Ecto neural progenitor cell (in vitro differentiated cells): ENCODE measurements around the gene PPP1R14C.

Experiments used
- DNase-seq: peaks from one replicate; pipeline ENCODE4 v3.0.0-alpha.2; 2018; ENCODE audit warnings: low spot score

Gene PPP1R14C

DNA sequence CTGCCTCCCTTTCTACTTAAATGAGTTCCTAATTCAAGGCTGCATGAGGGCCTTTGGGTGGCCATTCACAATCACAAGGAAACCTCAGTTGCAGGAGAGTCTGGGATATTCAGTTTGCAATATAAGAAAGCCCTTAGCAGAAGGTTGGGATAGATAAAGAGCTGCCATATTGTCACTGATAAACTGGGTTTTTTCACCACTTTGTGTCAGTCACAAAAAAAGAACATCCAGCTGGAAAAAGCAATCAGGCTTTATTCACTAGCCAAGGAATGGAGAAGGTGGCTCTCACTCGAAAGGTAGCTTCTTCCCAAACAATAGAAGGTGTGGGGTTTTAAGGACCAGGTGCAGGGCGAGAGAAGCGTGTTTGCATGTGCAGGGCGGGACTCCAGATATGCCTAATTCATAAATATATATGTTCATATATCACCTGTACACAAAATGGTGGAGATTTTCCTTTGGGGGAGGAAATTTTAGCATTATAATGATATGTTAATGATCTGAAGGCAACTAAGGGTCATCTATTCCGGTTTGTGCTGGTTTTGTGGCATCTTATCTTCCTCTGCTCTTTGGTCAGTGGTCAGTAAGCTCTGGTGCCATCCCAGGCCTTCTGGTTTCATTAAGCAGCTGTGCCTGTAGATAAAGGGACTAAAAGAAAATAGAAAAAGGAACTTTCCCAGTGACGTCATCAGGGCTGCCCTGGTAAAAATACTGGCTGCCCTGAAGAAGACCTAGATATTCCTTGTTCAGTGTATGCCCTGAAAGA lies 128.8 kb downstream of the PPP1R14C start:
- DNase-seq, result no peak

DNA sequence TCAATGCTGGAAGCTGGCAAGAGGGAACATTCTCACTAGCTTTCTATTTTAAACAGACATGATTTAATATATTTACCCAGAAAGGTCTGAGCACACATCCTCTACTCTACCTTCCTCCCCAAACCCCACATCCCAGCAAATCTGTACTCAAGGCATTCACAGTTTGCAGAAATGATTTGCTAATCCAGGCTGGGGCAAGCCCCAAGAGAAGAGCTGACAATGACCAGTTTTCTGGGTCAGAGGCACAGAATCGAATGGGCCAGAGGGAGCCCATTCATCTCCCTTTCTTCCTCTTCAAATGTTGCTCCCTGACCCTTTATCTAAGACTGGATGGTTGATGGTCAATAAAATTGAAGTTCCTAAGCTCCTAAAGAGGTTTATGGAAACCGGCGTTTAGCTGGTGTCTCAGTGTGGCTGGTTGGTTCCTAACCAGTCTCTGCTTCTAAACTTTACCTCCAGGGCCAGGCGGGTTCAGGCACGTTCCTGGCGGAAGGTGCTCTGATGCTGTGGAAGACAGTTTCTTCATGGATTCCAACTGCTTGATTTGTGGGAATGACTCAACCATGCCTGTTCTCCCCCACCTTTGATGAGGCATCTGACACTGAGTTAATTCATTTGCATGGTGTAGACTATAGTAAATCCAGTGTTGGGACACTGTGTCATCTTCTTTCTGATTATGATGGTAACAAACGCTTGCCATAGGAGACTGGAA lies 129.6 kb downstream of the PPP1R14C start:
- DNase-seq, result no peak

DNA sequence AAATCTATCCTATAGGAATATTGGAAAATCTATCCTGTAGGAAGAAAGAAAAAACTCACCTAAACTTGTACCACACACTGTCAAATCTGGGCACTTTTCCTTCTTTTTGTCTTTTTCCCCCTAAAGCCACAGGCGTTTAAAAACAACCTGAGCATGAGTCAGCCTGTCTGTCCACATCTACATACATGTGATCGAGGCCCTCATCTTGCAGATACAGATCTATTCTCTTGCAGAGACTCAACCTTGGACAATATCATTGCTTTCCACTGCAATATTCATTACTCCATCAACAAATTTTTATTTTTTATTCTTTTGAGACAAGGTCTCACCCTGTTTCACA lies 130.1 kb downstream of the PPP1R14C start:
- no peak for DNase-seq

DNA sequence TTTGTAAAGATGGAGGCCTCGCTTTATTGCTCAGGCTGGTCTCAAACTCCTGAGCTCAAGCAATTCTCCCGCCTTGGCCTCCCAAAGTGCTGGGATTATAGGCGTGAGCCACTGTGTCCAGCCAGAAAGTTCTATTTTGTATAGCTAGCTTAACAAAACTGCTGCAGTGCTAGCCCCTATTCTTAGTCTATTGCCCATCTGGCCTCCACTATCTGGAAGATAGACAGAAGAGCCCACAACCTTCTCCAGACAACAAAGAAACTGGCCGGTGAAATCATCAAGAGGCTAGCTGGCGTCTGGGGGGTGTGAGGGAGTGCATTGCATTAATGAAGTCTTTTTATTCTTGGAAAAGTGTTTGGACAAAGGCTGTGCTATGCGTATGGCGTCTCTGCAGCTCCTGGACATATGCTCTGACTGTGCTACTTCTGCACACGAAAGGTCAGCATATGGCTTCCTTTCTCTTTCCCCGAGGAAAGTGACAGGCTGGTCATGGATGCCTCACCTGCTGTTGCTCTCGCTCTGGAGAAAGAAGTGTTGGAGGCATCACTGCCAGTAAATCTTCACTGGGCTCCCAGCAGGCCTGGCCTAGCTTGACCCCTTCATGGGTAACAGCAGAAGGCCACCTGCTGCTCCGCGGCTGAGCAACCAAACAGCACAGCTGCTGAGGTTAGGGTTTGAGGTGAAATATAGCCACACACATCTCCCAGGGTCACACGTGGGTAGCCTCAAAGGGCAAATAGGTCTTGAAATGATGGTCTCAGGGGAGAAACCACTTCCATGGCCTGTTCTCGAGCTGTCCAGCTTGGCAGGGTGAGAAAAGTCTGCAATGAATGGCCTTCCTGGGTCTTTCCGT lies 130.8 kb downstream of the PPP1R14C start:
- no peak for DNase-seq

DNA sequence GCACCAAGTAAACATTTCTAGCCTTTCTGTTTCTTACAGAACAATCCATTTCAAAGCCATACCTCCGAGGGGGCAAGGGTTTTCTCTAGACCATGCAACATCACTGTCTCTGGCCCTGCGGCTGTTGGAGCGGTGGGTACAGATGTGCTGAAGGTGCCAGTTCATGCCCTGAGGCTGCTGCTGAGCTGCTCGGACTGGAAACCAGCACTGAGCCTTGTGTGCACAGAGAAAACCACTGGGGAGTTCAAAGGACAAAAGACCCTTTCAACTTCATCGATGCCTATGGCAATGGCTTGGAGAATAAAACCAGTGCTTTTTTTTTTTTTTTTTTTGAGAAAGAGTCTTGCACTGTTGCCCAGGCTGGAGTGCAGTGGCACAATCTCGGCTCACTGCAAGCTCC lies 132.6 kb downstream of the PPP1R14C start:
- DNase-seq, result no peak

GRCh38 chr6:150276168-150276936 lies 133.5 kb downstream of the PPP1R14C start:
- DNase-seq, result no peak

DNA sequence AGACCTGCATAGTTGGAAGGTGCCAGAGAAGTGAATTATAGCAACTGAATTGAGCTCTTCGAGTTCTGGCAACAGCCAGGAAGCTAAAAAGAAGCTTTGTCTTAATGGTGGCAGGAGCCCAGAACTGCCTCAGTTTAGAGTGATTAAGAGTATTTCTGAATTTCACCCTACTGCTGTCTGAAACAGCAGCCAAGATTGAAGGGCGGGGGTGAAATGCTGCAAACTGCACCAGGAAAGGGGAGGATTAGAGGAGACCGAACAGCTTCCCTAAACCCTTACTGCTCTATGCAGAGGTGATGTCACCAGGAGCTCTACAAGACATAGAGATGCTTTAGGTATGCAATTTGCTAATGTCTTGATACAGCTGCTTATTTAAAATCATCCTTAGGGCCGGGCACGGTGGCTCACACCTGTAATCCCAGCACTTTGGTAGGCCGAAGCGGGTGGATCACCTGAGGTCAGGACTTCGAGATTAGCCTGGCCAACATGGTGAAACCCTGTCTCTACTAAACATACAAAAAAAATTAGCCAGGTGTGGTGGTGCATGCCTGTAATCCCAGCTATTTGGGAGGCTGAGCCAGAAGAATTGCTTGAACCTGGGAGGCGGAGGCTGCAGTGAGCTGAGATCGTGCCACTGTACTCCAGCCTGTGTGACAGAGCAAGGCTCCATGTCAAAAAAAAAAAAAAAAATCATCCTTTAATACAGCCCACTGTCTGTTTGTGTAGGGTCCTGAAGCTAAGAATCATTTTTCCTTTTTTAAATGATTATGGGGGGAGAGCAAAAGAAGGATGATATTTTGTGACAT lies 134.3 kb downstream of the PPP1R14C start:
- DNase-seq, result no peak

- DNase-seq, result no peak
Measured at GRCh38 chr6:150279533-150279932, 136.7 kb downstream of the PPP1R14C start.

GRCh38 chr6:150280703-150281102 lies 137.9 kb downstream of the PPP1R14C start:
- DNase-seq, result no peak

- DNase-seq, result no peak
Measured at GRCh38 chr6:150281767-150282166, 138.9 kb downstream of the PPP1R14C start.

DNA sequence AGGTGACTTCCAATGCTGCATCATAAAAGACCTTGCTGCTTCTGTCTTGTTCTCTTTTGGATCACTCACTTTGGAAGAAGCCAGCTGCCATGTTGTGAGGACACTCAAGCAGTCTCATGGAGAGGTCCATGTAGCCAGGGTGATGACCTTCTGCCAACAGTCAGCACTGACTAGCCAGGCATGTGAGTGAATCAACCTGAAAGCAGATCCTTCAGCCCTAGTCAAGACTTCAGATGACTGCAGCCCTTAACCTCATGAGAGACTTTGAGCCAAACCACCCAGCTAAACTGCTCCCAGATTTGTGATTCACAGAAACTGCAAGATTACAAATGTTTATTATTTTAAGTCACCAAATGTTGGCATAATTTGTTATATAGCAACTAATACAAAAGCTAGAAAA lies 140.0 kb downstream of the PPP1R14C start:
- DNase-seq, result no peak

GRCh38 chr6:150286460-150286859 lies 143.6 kb downstream of the PPP1R14C start:
- DNase-seq, result no peak

- DNase-seq, result no peak
Measured at GRCh38 chr6:150286912-150287311, 144.1 kb downstream of the PPP1R14C start.

- DNase-seq, result no peak
Measured at GRCh38 chr6:150288456-150288855, 145.6 kb downstream of the PPP1R14C start.

DNA sequence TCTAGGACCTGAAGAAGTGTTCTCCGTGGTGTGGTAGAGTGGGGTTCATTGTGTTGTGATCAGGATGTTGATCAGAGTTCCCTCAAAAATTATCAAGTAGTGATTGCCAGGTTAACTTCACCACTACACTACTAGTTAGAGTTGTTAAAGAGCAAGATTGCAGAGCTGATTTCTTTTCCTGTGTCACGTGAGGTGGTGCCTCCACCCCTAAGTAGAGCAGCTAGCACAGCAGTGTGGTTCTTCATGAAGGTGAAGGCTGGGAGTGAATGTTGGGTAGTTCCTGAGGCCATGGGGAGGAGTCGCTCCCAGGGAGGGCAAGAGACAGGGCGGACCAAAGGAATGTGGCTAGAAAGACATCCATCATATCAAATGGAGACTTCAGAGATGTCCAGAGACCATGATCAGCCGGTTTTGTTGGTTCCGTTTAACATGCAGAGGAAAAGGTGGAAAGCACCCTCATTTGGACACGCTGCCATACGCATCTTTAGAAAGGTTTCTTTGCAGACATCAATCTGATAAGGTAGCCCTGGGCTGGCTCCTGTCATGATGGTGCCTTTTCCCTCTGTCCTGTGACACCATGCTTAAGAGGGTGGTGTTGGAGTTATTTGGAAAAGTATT lies 146.7 kb downstream of the PPP1R14C start:
- DNase-seq, result no peak

- no peak for DNase-seq
Measured at GRCh38 chr6:150290429-150290828, 147.6 kb downstream of the PPP1R14C start.

DNA sequence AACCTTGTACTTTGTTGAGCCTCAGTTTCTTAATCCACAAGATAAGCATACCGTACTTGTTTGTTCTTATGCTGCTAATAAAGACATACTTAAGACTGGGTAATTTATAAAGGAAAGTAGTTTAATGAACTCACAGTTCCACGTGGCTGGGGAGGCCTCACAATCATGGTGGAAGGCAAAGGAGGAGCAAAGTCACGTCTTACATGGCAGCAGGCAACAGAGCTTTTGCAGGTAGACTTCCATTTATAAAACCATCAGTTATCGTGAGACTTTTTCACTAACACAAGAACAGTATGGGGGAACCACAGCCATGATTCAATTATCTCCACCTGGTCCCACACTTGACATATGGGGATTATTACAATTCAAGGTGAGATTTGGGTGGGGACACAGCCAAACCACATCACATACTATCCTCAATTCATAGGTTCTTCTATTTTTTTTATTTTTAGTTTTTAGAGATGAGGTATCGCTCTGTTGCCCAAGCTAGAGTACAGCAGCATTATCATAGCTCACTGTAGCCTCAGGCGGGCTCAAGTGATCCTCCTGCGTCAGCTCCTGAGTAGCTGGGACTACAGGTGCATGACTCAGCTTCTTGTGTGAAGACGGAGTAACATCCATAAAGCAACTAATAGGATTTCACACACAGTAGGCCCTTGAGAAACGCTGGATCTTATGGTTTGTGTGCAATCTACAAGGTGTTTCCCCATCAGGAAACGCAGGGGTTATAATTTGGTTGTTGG lies 149.3 kb downstream of the PPP1R14C start:
- DNase-seq, result no peak

GRCh38 chr6:150293019-150293418 lies 150.2 kb downstream of the PPP1R14C start:
- no peak for DNase-seq

GRCh38 chr6:150293423-150294173 lies 150.8 kb downstream of the PPP1R14C start:
- DNase-seq, result no peak
